IMR-90 (cell line): ENCODE data around the gene ALDH18A1. TPM values are rescaled to one million over a fixed set of nuclear protein-coding genes. Genes with fewer than 3 reads are reported as not detected.

Experiments
- ATAC-seq: fragments of 200-7000 bp; cut with Tn5 transposase; 2 replicates; pipeline ENCODE4 v1.9.1; 2020; ENCODE audit warnings: low read depth, mild to moderate bottlenecking, moderate library complexity
- Bru-seq: library from RNA; stranded (reverse); fragments of 400-500 nt; gene quantifications from one replicate; lab custom pipeline; 2021; lab: Mats Ljungman, UMichigan
- BruChase-seq, 2 experiments: library from RNA; stranded (reverse); fragments of 400-500 nt; gene quantifications; one replicate each; lab custom pipeline; 2021; lab: Mats Ljungman, UMichigan
- BruUV-seq: library from RNA; stranded (reverse); fragments of 400-500 nt; replicated peaks from 2 replicates; lab custom pipeline; 2021; lab: Mats Ljungman, UMichigan
- CTCF ChIA-PET: fragments of 300-600 bp; formaldehyde crosslinking; extraction: SDS; loops from one replicate; lab custom pipeline; 2021; ENCODE audit warnings: antibody characterized with exemption; lab: Yijun Ruan, JAX
- POLR2A ChIA-PET: fragments of 300-600 bp; sonication (Branson Sonifier 250); formaldehyde crosslinking; loops from one replicate; lab custom pipeline; 2022; ENCODE audit warnings: antibody characterized with exemption; ENCODE audit not compliant: unreplicated experiment; lab: Charles Lee
- DNase-seq: peaks from one replicate; pipeline ENCODE4 v3.0.0; 2013
- H2AFZ ChIP-seq: replicated peaks from 2 replicates; pipeline ENCODE3; 2013; ENCODE audit warnings: low read length, mild to moderate bottlenecking; ENCODE audit not compliant: poor library complexity
- H2AK5ac ChIP-seq: 2 replicates; pipeline ENCODE4 v1.6.1; 2013; ENCODE audit warnings: low read depth, low read length, inconsistent platforms
- H2AK9ac ChIP-seq: replicated peaks from 2 replicates; pipeline ENCODE3; 2013; ENCODE audit warnings: mild to moderate bottlenecking, low read depth, low read length, moderate library complexity; ENCODE audit not compliant: poor library complexity
- H2BK120ac ChIP-seq: 2 replicates; pipeline ENCODE4 v1.6.1; 2013; ENCODE audit warnings: low read depth, low read length, inconsistent platforms
- H2BK15ac ChIP-seq: 3 replicates; pipeline ENCODE4 v1.6.1; 2013; ENCODE audit warnings: low read depth, low read length, inconsistent platforms
- H2BK20ac ChIP-seq: 2 replicates; pipeline ENCODE4 v1.6.1; 2013; ENCODE audit warnings: low read depth, mild to moderate bottlenecking, inconsistent platforms, low read length, moderate library complexity
- H2BK5ac ChIP-seq: 2 replicates; pipeline ENCODE4 v1.6.1; 2013; ENCODE audit warnings: mild to moderate bottlenecking, low read depth, low read length, inconsistent platforms; ENCODE audit not compliant: poor library complexity, severe bottlenecking
- H3K14ac ChIP-seq: replicated peaks from 2 replicates; pipeline ENCODE4 v1.6.1; 2013; ENCODE audit warnings: low read depth, low read length, inconsistent platforms
- H3K18ac ChIP-seq: 2 replicates; pipeline ENCODE4 v1.6.1; 2013; ENCODE audit warnings: low read depth, low read length, control low read depth
- H3K23ac ChIP-seq: 2 replicates; pipeline ENCODE4 v1.6.1; 2013; ENCODE audit warnings: low read depth, low read length, inconsistent platforms
- H3K27ac ChIP-seq: 2 replicates; pipeline ENCODE4 v1.5.1; 2013; ENCODE audit warnings: mild to moderate bottlenecking, control low read depth, low read length; ENCODE audit not compliant: insufficient read depth
- H3K27me3 ChIP-seq: 2 replicates; pipeline ENCODE4 v1.6.1; 2013; ENCODE audit warnings: low read length; ENCODE audit not compliant: control insufficient read depth, insufficient read depth
- H3K36me3 ChIP-seq: 2 replicates; pipeline ENCODE4 v1.6.1; 2013; ENCODE audit warnings: low read length, mixed read lengths; ENCODE audit not compliant: control insufficient read depth, insufficient read depth
- H3K4ac ChIP-seq: 2 replicates; pipeline ENCODE4 v1.6.1; 2013; ENCODE audit warnings: low read depth, low read length, inconsistent platforms
- H3K4me1 ChIP-seq: 2 replicates; pipeline ENCODE4 v1.6.1; 2013; ENCODE audit warnings: low read length, mixed read lengths; ENCODE audit not compliant: control insufficient read depth, insufficient read depth
- H3K4me2 ChIP-seq: 2 replicates; pipeline ENCODE4 v1.6.1; 2013; ENCODE audit warnings: low read depth, mild to moderate bottlenecking, control low read depth, low read length, moderate library complexity
- H3K4me3 ChIP-seq: 2 replicates; pipeline ENCODE4 v1.5.1; 2013; ENCODE audit warnings: low read depth, mild to moderate bottlenecking, control low read depth, low read length, moderate library complexity; ENCODE audit not compliant: insufficient read depth
- H3K56ac ChIP-seq: 2 replicates; pipeline ENCODE4 v1.6.1; 2013; ENCODE audit warnings: low read length, inconsistent platforms; ENCODE audit not compliant: insufficient read depth; ENCODE audit errors: extremely low read depth
- H3K79me1 ChIP-seq, 2 experiments: 2 replicates each; pipeline ENCODE4 v1.6.1; 2013; ENCODE audit warnings: low read length in 2 of 2, inconsistent platforms in 1 of 2, low read depth in 1 of 2
- H3K9ac ChIP-seq: 2 replicates; pipeline ENCODE4 v1.6.1; 2013; ENCODE audit warnings: low read depth, low read length, control low read depth
- H3K9me1 ChIP-seq: 2 replicates; pipeline ENCODE4 v1.6.1; 2013; ENCODE audit warnings: low read length, inconsistent platforms; ENCODE audit not compliant: insufficient read depth
- H3K9me3 ChIP-seq: 2 replicates; pipeline ENCODE4 v1.6.1; 2013; ENCODE audit warnings: low read length; ENCODE audit not compliant: control insufficient read depth, insufficient read depth
- H4K20me1 ChIP-seq: 2 replicates; pipeline ENCODE4 v1.6.1; 2013; ENCODE audit warnings: low read length, inconsistent platforms; ENCODE audit not compliant: insufficient read depth
- H4K5ac ChIP-seq: 2 replicates; pipeline ENCODE4 v1.6.1; 2013; ENCODE audit warnings: mild to moderate bottlenecking, low read depth, low read length, control low read depth
- H4K8ac ChIP-seq, 2 experiments: 2 replicates each; pipeline ENCODE4 v1.6.1; 2013; ENCODE audit warnings: low read depth in 2 of 2, low read length in 2 of 2, control low read depth in 1 of 2, inconsistent platforms in 1 of 2
- H4K91ac ChIP-seq: 2 replicates; pipeline ENCODE4 v1.6.1; 2013; ENCODE audit warnings: low read depth, low read length, inconsistent platforms; ENCODE audit not compliant: insufficient read depth
- BHLHE40 ChIP-seq: fragments of 150-350 bp; IDR thresholded peaks from 2 replicates; pipeline ENCODE4 v1.6.1; 2016; ENCODE audit warnings: mild to moderate bottlenecking, low read depth, low read length
- CEBPB ChIP-seq: IDR thresholded peaks from 2 replicates; pipeline ENCODE4 v1.6.1; 2012; ENCODE audit warnings: low read depth, low read length, improper control_type of control experiment
- CHD1 ChIP-seq: IDR thresholded peaks from 2 replicates; pipeline ENCODE4 v1.6.1; 2012; ENCODE audit warnings: low read depth, low read length, improper control_type of control experiment
- CTCF ChIP-seq: conservative IDR thresholded peaks from 2 replicates; pipeline ENCODE4 v1.5.1; 2012; ENCODE audit warnings: mild to moderate bottlenecking, low read depth, low read length, improper control_type of control experiment
- MAFK ChIP-seq: IDR thresholded peaks from 2 replicates; pipeline ENCODE4 v1.6.1; 2012; ENCODE audit warnings: low read depth, low read length, improper control_type of control experiment
- MAZ ChIP-seq: IDR thresholded peaks from 2 replicates; pipeline ENCODE4 v1.6.1; 2012; ENCODE audit warnings: low read depth, mild to moderate bottlenecking, low read length, improper control_type of control experiment, moderate library complexity, borderline replicate concordance
- MXI1 ChIP-seq: IDR thresholded peaks from 2 replicates; pipeline ENCODE4 v1.6.1; 2012; ENCODE audit warnings: low read depth, mild to moderate bottlenecking, low read length, moderate library complexity, borderline replicate concordance
- NFE2L2 ChIP-seq: fragments of 150-350 bp; IDR thresholded peaks from 2 replicates; pipeline ENCODE4 v1.6.1; 2016; ENCODE audit warnings: low read depth, mild to moderate bottlenecking, low read length
- POLR2A ChIP-seq: IDR thresholded peaks from 2 replicates; pipeline ENCODE4 v1.6.1; 2012; ENCODE audit warnings: mild to moderate bottlenecking, low read depth, low read length
- RCOR1 ChIP-seq: IDR thresholded peaks from 2 replicates; pipeline ENCODE4 v1.6.1; 2012; ENCODE audit warnings: mild to moderate bottlenecking, low read length, improper control_type of control experiment; ENCODE audit not compliant: insufficient replicate concordance
- SMC3 ChIP-seq: fragments of 150-350 bp; IDR thresholded peaks from 2 replicates; pipeline ENCODE4 v1.6.1; 2016; ENCODE audit warnings: low read depth, mild to moderate bottlenecking, antibody characterized with exemption, low read length, moderate library complexity
- USF2 ChIP-seq: fragments of 150-350 bp; IDR thresholded peaks from 2 replicates; pipeline ENCODE4 v1.6.1; 2017; ENCODE audit warnings: mild to moderate bottlenecking, antibody characterized with exemption, low read length, low read depth
- WGBS, 2 experiments: methylation state at CpG; one replicate each; pipeline versions ENCODE4 v1.1.5 to v1.1.7; 2013; ENCODE audit warnings: missing lambda C conversion rate in 2 of 2; ENCODE audit not compliant: insufficient read length in 1 of 2; ENCODE audit errors: extremely low coverage in 2 of 2; 5-methylcytosine and 5-hydroxymethylcytosine counted together
- dilution Hi-C: fragments of 300-500 bp; cut with HindIII; formaldehyde crosslinking; loops from one replicate; pipeline ENCODE4 v1.14.3; 2018; ENCODE audit warnings: low sequenced_read_pairs; ENCODE audit not compliant: unreplicated experiment
- in situ Hi-C: fragments of 300-500 bp; cut with MboI; formaldehyde crosslinking; loops from 3 replicates; pipeline ENCODE4 v1.14.3; 2019; ENCODE audit warnings: low sequenced_read_pairs, inconsistent platforms, mixed read lengths
- intact Hi-C: fragments of 100-400 bp; cut with micrococcal nuclease; formaldehyde crosslinking; loops from 2 replicates; pipeline ENCODE4 v1.10.0; 2022
- long read RNA-seq: library from polyadenylated mRNA; unstranded; transcript quantifications from one replicate; pipeline ENCODE4 v2.0.0, GENCODE V29; 2021; ENCODE audit not compliant: unreplicated experiment
- polyA plus RNA-seq, 3 experiments: library from polyadenylated mRNA; depleted of rRNA; stranded (reverse); fragments of >200 nt; gene quantifications; 2 replicates each; pipeline ENCODE4 v1.2.3, GENCODE V29; 2012; ENCODE audit warnings: low replicate concordance in 1 of 3
- total RNA-seq: library from RNA; depleted of rRNA; stranded (reverse); fragments of >200 nt; gene quantifications from 2 replicates; pipeline ENCODE4 v1.2.3, GENCODE V29; 2012; rRNA removed

Gene ALDH18A1
- 201 and 232 TPM in 2 replicates for total RNA-seq
- 84.0 and 93.4 TPM in 2 replicates for polyA plus RNA-seq (2012; rRNA removed)
- polyA plus RNA-seq (2012; cell fraction: cytosol; rRNA removed): 53.2 and 78.4 TPM in 2 replicates
- polyA plus RNA-seq (2012; cell fraction: nucleus; rRNA removed; ENCODE audit: low replicate concordance): 63.0 and 105 TPM in 2 replicates
- Bru-seq, nascent RNA: percentile 90 among the genes with signal in this experiment
- percentile 85 among the genes with signal in this experiment for BruChase-seq, experiment 1, labeled RNA remaining after a 6-hour chase
- percentile 82 among the genes with signal in this experiment for BruChase-seq, experiment 2, labeled RNA remaining after a 2-hour chase
- long read RNA-seq, transcript ALDH18A1-202 (18 exons, 3,359 nt): major isoform, 110 of 192 reads
- long read RNA-seq, transcript ALDH18A1-201 (18 exons, 3,337 nt): minor isoform, 9 of 192 reads
- long read RNA-seq, partial matches to known transcripts: 36 of 192 reads
- long read RNA-seq, other reads (novel, unspliced or antisense): 37 of 192 reads

- Histone ChIP-seq H3K4me2 (peak within 1 kb of the TSS; percentile 91), H3K14ac (peak within 1 kb of the TSS; percentile 97), H2BK120ac (0 out of 2 replicates have a peak within 1 kb of the TSS, but pooled peaks have one; percentile 33), H2AK5ac (peak within 1 kb of the TSS; percentile 96), H3K18ac (peak within 1 kb of the TSS; percentile 8), H2AFZ (peak within 1 kb of the TSS; percentile 96), H3K4me3 (peak within 1 kb of the TSS; percentile 74), H3K27me3 (no peaks in the 10 kb centered on the region), H3K9me1 (0 out of 2 replicates have a peak, but pooled peaks cover 6% of the 10 kb centered on the region), H2AK9ac (peak within 1 kb of the TSS; percentile 94), H3K4me1 (0 out of 2 replicates have a peak, but pooled peaks cover 2% of the 10 kb centered on the region), H3K23ac (peak within 1 kb of the TSS; percentile 97), H3K4ac (peak within 1 kb of the TSS; percentile 79), H4K91ac (peak within 1 kb of the TSS; percentile 74), H3K9me3 (peaks cover under 1% of the 10 kb centered on the region; the same call in 1 of the 2 replicates), H4K5ac (peak within 1 kb of the TSS; percentile 70; the same call in 1 of the 2 replicates), H3K79me1 (peaks cover 10 to 40% of the 10 kb centered on the region in 2 experiments), H4K20me1 (peaks cover 5% of the 10 kb centered on the region), H3K9ac (peak within 1 kb of the TSS; percentile 87), H3K36me3 (peaks cover 11% of the 10 kb centered on the region), H2BK15ac (peak within 1 kb of the TSS; percentile 59; the same call in 2 of the 3 replicates), H2BK20ac (0 out of 2 replicates have a peak within 1 kb of the TSS, but pooled peaks have one; percentile 32), H3K56ac (peak within 1 kb of the TSS; percentile 60), H3K27ac (peak within 1 kb of the TSS; percentile 68), H2BK5ac (peak within 1 kb of the TSS; percentile 66), H4K8ac (peak within 1 kb of the TSS; percentile 93 to 94)
- ATAC-seq: peak; percentile 95
- ChIA-PET CTCF (no interaction called here), POLR2A (no interaction called here)
- dilution Hi-C loops: no loop called here
- 0% methylated on average over 29 of the region's 83 CpGs; no CpG with 5 or more reads in 1 of the 2 experiments for WGBS, 2 experiments
- intact Hi-C loops: loop anchor here (1.0 kb wide), 1 partner anchor 38 kb away; no protein-coding TSS in a partner anchor
- peak; percentile 89 for DNase-seq
- in situ Hi-C loops: no loop called here
- no TSS peak for BruUV-seq
- TF ChIP-seq CEBPB (no peak), NFE2L2 (no peak), USF2 (peak; percentile 71), BHLHE40 (no peak), POLR2A (peak; percentile 58; the same call in 1 of the 2 replicates), CTCF (no peak), CHD1 (no peak), MAZ (0 out of 2 replicates have a peak, but pooled peaks have one; percentile 46), MAFK (no peak), RCOR1 (no peak), SMC3 (no peak), MXI1 (peak; percentile 97)
These were observed at the start of gene ALDH18A1 for GRCh38 chr10:95656291-95657164. Gene ALDH18A1 (minus strand): TSS chr10:95656711. CDS start chr10:95653377, 3,334 bp downstream.
